GM12872 (cell line): Measurements from ENCODE around the gene LY6G6C.

Experiments
- CTCF ChIP-seq: IDR thresholded peaks from 3 replicates; pipeline ENCODE4 v1.5.1; 2011; ENCODE audit warnings: low read depth, mild to moderate bottlenecking, low read length, moderate library complexity; ENCODE audit not compliant: insufficient read depth

LY6G6C gene

GRCh38 chr6:31752739-31753319 lies 31.3 kb upstream of the LY6G6C start:
- no peak for TF ChIP-seq CTCF

DNA sequence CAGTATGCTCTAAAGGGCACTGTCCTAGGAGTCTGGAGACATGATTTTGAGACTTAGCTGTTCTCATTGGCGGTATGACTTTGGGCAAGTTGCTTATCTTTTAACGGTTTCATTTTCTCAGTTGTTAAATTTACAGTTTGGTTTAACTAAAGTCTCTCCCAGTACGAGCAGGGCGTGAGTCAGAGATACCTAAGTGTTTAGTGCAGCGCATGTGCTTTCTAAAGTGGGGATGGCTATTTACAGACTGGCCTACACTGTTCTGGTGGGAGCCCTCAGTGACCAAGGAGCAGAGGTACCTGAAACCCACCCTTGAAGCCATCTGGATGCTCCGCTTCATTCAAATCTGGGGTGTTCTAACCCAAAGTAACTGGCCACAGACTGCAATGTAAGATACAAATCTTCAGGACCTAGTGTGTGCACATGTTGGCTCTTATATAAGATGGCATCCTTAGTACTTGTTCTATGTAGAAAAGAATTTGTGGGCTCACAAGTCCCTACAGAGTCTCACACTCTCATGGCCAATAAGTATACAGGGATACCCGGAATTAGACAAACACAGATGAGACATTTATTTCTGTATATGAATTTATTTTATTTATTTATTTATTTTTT lies 29.0 kb upstream of the LY6G6C start:
- TF ChIP-seq CTCF: no peak

- no peak for TF ChIP-seq CTCF
These were observed 27.9 kb upstream of the LY6G6C start for GRCh38 chr6:31749301-31750036.

- TF ChIP-seq CTCF: no peak
These were observed 22.9 kb upstream of the LY6G6C start for GRCh38 chr6:31744422-31744821.

- TF ChIP-seq CTCF: no peak
These were observed 21.3 kb upstream of the LY6G6C start for GRCh38 chr6:31742894-31743293.

- no peak for TF ChIP-seq CTCF
These were observed 20.3 kb upstream of the LY6G6C start for GRCh38 chr6:31741815-31742214.

DNA sequence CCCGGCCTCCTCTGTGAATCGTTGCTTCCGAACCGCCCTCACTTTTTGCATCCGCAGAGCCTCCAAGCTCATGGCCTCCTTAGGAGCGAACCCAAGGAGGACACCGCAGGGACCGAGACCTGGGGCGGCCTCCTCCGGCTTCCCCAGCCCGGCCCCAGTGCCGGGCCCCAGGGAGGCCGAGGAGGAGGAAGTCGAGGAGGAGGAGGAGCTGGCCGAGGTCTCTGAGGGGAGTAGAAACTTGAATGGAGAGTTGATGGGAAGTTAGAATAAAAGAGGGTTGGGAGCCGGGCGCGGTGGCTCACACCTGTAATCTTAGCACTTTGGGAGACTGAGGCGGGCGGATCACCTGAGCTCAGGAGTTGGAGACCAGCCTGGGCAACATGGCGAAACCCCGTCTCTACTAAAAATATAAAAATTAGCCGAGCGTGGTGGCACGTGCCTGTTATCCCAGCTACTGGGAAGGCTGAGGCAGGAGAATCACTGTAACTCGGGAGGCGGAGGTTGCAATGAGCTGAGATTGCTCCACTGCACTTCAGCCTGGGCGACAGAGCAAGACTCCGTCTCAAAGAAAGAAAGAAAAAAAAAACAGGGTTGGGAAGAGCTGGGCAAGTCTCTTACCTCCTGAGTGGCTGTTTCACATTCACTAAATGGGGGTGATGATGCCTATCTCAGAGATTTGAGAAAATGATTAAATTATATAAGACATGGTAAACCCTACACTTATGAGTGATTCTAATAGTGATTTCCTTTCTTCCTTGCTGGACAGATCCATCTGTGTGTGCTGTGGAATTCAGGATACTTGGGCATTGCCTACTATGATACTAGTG lies 19.1 kb upstream of the LY6G6C start:
- TF ChIP-seq CTCF: no peak
